HG03378 (cell line): ENCODE measurements around the gene VSTM2L.

Experiments used
- ATAC-seq: cut with Tn5 transposase; IDR thresholded peaks from one replicate; pipeline ENCODE4 v1.9.1; 2021; ENCODE audit warnings: mild to moderate bottlenecking, moderate library complexity; ENCODE audit not compliant: unreplicated experiment

Gene VSTM2L

GRCh38 chr20:37936041-37936440 lies 33.1 kb downstream of the VSTM2L start:
- ATAC-seq, result no peak

GRCh38 chr20:37936451-37936850 lies 33.5 kb downstream of the VSTM2L start:
- no peak for ATAC-seq

GRCh38 chr20:37937686-37938085 lies 34.8 kb downstream of the VSTM2L start:
- no peak for ATAC-seq

- no peak for ATAC-seq
Measured at GRCh38 chr20:37938181-37938750, 35.3 kb downstream of the VSTM2L start.

GRCh38 chr20:37938954-37939353 lies 36.0 kb downstream of the VSTM2L start:
- no peak for ATAC-seq

- ATAC-seq, result no peak
Measured at GRCh38 chr20:37939701-37940560, 37.0 kb downstream of the VSTM2L start.

- no peak for ATAC-seq
Measured at GRCh38 chr20:37940858-37941257, 37.9 kb downstream of the VSTM2L start.

- ATAC-seq, result no peak
Measured at GRCh38 chr20:37941332-37941731, 38.4 kb downstream of the VSTM2L start.

- ATAC-seq, result no peak
Measured at GRCh38 chr20:37941992-37942391, 39.1 kb downstream of the VSTM2L start.

GRCh38 chr20:37943033-37943432 lies 40.1 kb downstream of the VSTM2L start:
- ATAC-seq, result no peak

- ATAC-seq, result no peak
Measured at GRCh38 chr20:37943501-37944455, 40.9 kb downstream of the VSTM2L start.

GRCh38 chr20:37944456-37944981 lies 41.6 kb downstream of the VSTM2L start:
- no peak for ATAC-seq

GRCh38 chr20:37945091-37945547 lies 42.2 kb downstream of the VSTM2L start:
- no peak for ATAC-seq

- no peak for ATAC-seq
Measured at GRCh38 chr20:37946946-37947345, 44.0 kb downstream of the VSTM2L start.

GRCh38 chr20:37947943-37948342 lies 45.0 kb downstream of the VSTM2L start:
- ATAC-seq, result no peak

GRCh38 chr20:37948956-37949355 lies 46.0 kb downstream of the VSTM2L start:
- no peak for ATAC-seq

GRCh38 chr20:37954190-37954589 lies 51.3 kb downstream of the VSTM2L start:
- ATAC-seq, result no peak

GRCh38 chr20:37954626-37955025 lies 51.7 kb downstream of the VSTM2L start:
- no peak for ATAC-seq

GRCh38 chr20:37955511-37955910 lies 52.6 kb downstream of the VSTM2L start:
- ATAC-seq, result no peak

GRCh38 chr20:37956107-37956585 lies 53.2 kb downstream of the VSTM2L start:
- ATAC-seq, result no peak
